ENCODE data around the gene SDR42E2.
"Not testable (repeated sequence)": the region's sequence is repeated elsewhere in the genome, so short reads cannot be mapped to it uniquely, and the experiment has no call there.

The SDR42E2 gene

DNA sequence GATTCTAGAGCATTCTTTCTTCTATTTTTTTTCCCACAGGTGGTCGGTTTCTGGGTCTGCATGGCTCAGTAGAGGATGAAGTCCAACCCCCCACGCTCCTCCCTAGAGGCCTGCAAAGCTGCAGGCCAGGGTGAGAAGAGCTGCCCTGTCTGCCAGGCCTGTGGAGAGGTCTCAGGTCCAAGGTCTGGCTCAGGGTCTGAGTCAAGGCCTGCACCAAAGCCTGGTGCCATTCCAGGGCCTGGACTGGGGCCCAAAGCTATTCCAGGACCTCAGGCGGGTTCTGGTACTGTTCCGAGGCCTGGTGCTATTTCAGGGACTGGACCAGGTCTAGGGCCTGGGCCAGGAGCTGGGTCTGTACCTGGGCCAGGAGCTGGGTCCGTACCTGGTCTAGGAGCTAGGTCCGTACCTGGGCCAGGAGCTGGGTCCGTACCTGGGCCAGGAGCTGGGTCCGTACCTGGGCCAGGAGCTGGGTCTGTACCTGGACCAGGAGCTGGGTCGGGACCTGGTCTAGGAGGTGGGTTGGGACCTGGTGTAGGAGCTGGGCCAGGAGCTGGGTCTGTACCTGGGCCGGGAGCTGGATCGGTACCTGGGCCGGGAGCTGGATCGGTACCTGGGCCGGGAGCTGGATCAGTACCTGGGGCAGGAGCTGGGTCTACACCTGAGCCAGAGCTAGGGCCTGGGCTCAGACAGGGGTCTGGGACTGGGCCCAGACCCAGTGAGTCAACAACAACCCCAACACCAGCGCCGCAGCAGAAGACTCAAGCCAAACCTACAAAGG, 3.4 kb downstream of the SDR42E2 start:
- H3K36me3 ChIP-seq (ENCODE audit: control insufficient read depth in 2 of 2, insufficient read depth in 1 of 2, low read length in 2 of 2) = no peaks in the 10 kb centered on the region
- no peaks in the 10 kb centered on the region for H3K4me1 ChIP-seq (ENCODE audit: control insufficient read depth, insufficient read depth, low read length)
- POLR2A ChIA-PET = no interaction called here
- H3K9me3 ChIP-seq (ENCODE audit: control insufficient read depth, insufficient read depth, low read depth, low read length) = no peaks in the 10 kb centered on the region
- TF ChIP-seq, protein P1, sequence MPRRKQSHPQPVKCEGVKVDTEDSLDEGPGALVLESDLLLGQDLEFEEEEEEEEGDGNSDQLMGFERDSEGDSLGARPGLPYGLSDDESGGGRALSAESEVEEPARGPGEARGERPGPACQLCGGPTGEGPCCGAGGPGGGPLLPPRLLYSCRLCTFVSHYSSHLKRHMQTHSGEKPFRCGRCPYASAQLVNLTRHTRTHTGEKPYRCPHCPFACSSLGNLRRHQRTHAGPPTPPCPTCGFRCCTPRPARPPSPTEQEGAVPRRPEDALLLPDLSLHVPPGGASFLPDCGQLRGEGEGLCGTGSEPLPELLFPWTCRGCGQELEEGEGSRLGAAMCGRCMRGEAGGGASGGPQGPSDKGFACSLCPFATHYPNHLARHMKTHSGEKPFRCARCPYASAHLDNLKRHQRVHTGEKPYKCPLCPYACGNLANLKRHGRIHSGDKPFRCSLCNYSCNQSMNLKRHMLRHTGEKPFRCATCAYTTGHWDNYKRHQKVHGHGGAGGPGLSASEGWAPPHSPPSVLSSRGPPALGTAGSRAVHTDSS (tag by site-specific recombination; IDR thresholded peaks at IDR 0.05) = no peak
- TF ChIP-seq, protein P2, sequence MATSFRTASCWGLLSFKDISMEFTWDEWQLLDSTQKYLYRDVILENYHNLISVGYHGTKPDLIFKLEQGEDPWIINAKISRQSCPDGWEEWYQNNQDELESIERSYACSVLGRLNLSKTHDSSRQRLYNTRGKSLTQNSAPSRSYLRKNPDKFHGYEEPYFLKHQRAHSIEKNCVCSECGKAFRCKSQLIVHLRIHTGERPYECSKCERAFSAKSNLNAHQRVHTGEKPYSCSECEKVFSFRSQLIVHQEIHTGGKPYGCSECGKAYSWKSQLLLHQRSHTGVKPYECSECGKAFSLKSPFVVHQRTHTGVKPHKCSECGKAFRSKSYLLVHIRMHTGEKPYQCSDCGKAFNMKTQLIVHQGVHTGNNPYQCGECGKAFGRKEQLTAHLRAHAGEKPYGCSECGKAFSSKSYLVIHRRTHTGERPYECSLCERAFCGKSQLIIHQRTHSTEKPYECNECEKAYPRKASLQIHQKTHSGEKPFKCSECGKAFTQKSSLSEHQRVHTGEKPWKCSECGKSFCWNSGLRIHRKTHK (tag by site-specific recombination; IDR thresholded peaks at IDR 0.05) = no peak
- TF ChIP-seq KLF10 (tag by site-specific recombination; IDR thresholded peaks at IDR 0.05) (no peak), ZNF16 (tag by site-specific recombination; IDR thresholded peaks at IDR 0.05; ENCODE audit: low read depth) (no peak), GFI1B (tag by site-specific recombination; IDR thresholded peaks at IDR 0.05) (no peak), ZSCAN16 (tag by site-specific recombination; IDR thresholded peaks at IDR 0.05) (no peak)
- CTCF ChIA-PET = no interaction called here
- H3K27ac ChIP-seq (ENCODE audit: extremely low read depth, low read depth, low read length) = no peak overlapping the region
- no peak overlapping the region for H3K4me3 ChIP-seq (ENCODE audit: low read depth, low read length)

GRCh38 chr16:22171953-22172352, 9.6 kb downstream of the SDR42E2 start:
- POLR2A ChIA-PET = no interaction called here
- CTCF ChIA-PET = interaction anchor here (0.6 to 1.6 kb wide), 3 partner anchors 72 to 515 kb away, joined by 3 to 4 read pairs (median 3); no protein-coding TSS in a partner anchor
- H3K4me1 ChIP-seq (ENCODE audit: control insufficient read depth, insufficient read depth, low read length) = no peaks in the 10 kb centered on the region
- H3K36me3 ChIP-seq (ENCODE audit: control insufficient read depth in 2 of 2, insufficient read depth in 1 of 2, low read length in 2 of 2) = no peaks in the 10 kb centered on the region
- H3K27ac ChIP-seq (ENCODE audit: extremely low read depth, low read depth, low read length) = no peak overlapping the region
- no peak for TF ChIP-seq ZNF24 (tag by site-specific recombination; IDR thresholded peaks at IDR 0.05)
- no peak for TF ChIP-seq ZNF585B (tag by site-specific recombination; IDR thresholded peaks at IDR 0.05)
- no peak for TF ChIP-seq ZNF350 (tag by site-specific recombination; IDR thresholded peaks at IDR 0.05)
- no peak for TF ChIP-seq ZNF544 (tag by site-specific recombination; IDR thresholded peaks at IDR 0.05)
- TF ChIP-seq, protein P3, sequence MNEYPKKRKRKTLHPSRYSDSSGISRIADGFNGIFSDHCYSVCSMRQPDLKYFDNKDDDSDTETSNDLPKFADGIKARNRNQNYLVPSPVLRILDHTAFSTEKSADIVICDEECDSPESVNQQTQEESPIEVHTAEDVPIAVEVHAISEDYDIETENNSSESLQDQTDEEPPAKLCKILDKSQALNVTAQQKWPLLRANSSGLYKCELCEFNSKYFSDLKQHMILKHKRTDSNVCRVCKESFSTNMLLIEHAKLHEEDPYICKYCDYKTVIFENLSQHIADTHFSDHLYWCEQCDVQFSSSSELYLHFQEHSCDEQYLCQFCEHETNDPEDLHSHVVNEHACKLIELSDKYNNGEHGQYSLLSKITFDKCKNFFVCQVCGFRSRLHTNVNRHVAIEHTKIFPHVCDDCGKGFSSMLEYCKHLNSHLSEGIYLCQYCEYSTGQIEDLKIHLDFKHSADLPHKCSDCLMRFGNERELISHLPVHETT (tag by site-specific recombination; IDR thresholded peaks at IDR 0.05) = no peak
- H3K4me3 ChIP-seq (ENCODE audit: low read depth, low read length) = no peak overlapping the region
- no peaks in the 10 kb centered on the region for H3K9me3 ChIP-seq (ENCODE audit: control insufficient read depth, insufficient read depth, low read depth, low read length)

DNA sequence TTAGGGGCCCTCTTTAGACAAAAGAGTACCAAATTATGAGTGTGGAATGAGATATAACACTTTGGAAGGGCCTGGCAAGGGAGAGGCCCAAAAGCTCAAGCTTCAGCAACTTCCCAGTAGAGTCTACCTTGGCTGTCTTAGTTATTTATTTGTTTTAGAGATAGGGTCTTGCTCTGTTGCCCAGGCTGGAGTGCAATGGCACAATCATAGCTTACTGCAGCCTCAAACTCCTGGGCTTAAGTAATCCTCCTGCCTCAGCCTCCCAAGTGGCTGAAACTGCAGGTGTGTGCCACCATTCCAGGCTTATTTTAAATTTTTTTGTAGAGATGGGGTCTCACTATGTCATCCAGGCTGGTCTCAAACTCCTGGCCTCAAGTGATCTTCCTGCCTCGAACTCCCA, 10.3 kb downstream of the SDR42E2 start:
- CTCF ChIA-PET = interaction anchor here (1.2 to 1.6 kb wide), 2 partner anchors 73 to 516 kb away, joined by 3 read pairs; no protein-coding TSS in a partner anchor
- POLR2A ChIA-PET; H3K4me3 ChIP-seq (ENCODE audit: low read depth, low read length); H3K27ac ChIP-seq (ENCODE audit: extremely low read depth, low read depth, low read length); H3K4me1 ChIP-seq (ENCODE audit: control insufficient read depth, insufficient read depth, low read length); H3K36me3 ChIP-seq (ENCODE audit: control insufficient read depth in 2 of 2, insufficient read depth in 1 of 2, low read length in 2 of 2); H3K9me3 ChIP-seq (ENCODE audit: control insufficient read depth, insufficient read depth, low read depth, low read length): not testable (repeated sequence)
- TF ChIP-seq ZNF121 (tag by site-specific recombination; IDR thresholded peaks at IDR 0.05) = peak; percentile 68

GRCh38 chr16:22174642-22175041, 12.3 kb downstream of the SDR42E2 start:
- ChIA-PET CTCF (interaction anchor here (0.6 to 1.1 kb wide), 3 partner anchors 14 to 75 kb away, joined by 3 to 8 read pairs (median 4); partner anchors contain the start of gene EEF2K), POLR2A (no interaction called here)
- Histone ChIP-seq H3K4me1 (ENCODE audit: control insufficient read depth, insufficient read depth, low read length) (no peaks in the 10 kb centered on the region), H3K9me3 (ENCODE audit: control insufficient read depth, insufficient read depth, low read depth, low read length) (no peaks in the 10 kb centered on the region), H3K4me3 (ENCODE audit: low read depth, low read length) (no peak overlapping the region), H3K27ac (ENCODE audit: extremely low read depth, low read depth, low read length) (no peak overlapping the region), H3K36me3 (ENCODE audit: control insufficient read depth in 2 of 2, insufficient read depth in 1 of 2, low read length in 2 of 2) (no peaks in the 10 kb centered on the region)
- TF ChIP-seq ZNF626 (tag by site-specific recombination; IDR thresholded peaks at IDR 0.05) (no peak), KLF7 (tag by site-specific recombination; IDR thresholded peaks at IDR 0.05; ENCODE audit: borderline replicate concordance) (no peak), ZNF221 (tag by site-specific recombination; IDR thresholded peaks at IDR 0.05; ENCODE audit: borderline replicate concordance) (no peak), ZNF37A (tag by site-specific recombination; IDR thresholded peaks at IDR 0.05) (no peak), OSR2 (tag by site-specific recombination; IDR thresholded peaks at IDR 0.05) (no peak), ZNF391 (tag by site-specific recombination; IDR thresholded peaks at IDR 0.05; ENCODE audit: borderline replicate concordance, low read depth) (no peak), ZNF302 (tag by site-specific recombination; IDR thresholded peaks at IDR 0.05; ENCODE audit: low read depth) (no peak), ZNF747 (tag by site-specific recombination; IDR thresholded peaks at IDR 0.05) (no peak), ZNF211 (tag by site-specific recombination; IDR thresholded peaks at IDR 0.05; ENCODE audit: low read depth) (no peak), ZNF585B (tag by site-specific recombination; IDR thresholded peaks at IDR 0.05) (no peak), KLF1 (tag by site-specific recombination; IDR thresholded peaks at IDR 0.05) (no peak), RBAK (tag by site-specific recombination; IDR thresholded peaks at IDR 0.05) (no peak)

All from HEK293 (cell line).